HEK293T (cell line): ENCODE measurements around the gene PPP4R3B.
"Not testable (repeated sequence)": the region's sequence is repeated elsewhere in the genome, so short reads cannot be mapped to it uniquely, and the experiment has no call there.

Source experiments
- CTCF ChIA-PET: fragments of 350-600 bp; formaldehyde crosslinking; extraction: SDS; loops from one replicate; lab custom pipeline; 2021; ENCODE audit warnings: antibody characterized with exemption, inconsistent platforms; lab: Yijun Ruan, JAX
- POLR2A ChIA-PET: fragments of 350-600 bp; formaldehyde crosslinking; extraction: SDS; loops from one replicate; lab custom pipeline; 2020; ENCODE audit warnings: antibody characterized with exemption, inconsistent platforms; lab: Yijun Ruan, JAX
- DNase-seq: peaks from one replicate; pipeline ENCODE4 v3.0.0; 2012; ENCODE audit warnings: mixed read lengths; ENCODE audit errors: extremely low spot score
- ARNT ChIP-seq: fragments of 450-650 bp; IDR thresholded peaks from 2 replicates; pipeline ENCODE4 v1.6.1; 2017; ENCODE audit warnings: mild to moderate bottlenecking
- BHLHE40 ChIP-seq: fragments of 450-650 bp; IDR thresholded peaks from 2 replicates; pipeline ENCODE4 v1.6.1; 2016; ENCODE audit warnings: mild to moderate bottlenecking, moderate library complexity, borderline replicate concordance
- CTBP1 ChIP-seq: fragments of 450-650 bp; IDR thresholded peaks from 2 replicates; pipeline ENCODE4 v1.6.1; 2016; ENCODE audit warnings: borderline replicate concordance
- ELF4 ChIP-seq: fragments of 450-650 bp; IDR thresholded peaks from 2 replicates; pipeline ENCODE4 v1.6.1; 2017; ENCODE audit warnings: antibody characterized with exemption
- FOXK2 ChIP-seq: fragments of 450-650 bp; IDR thresholded peaks from 2 replicates; pipeline ENCODE4 v1.6.1; 2016; ENCODE audit warnings: mild to moderate bottlenecking
- FOXM1 ChIP-seq: fragments of 450-650 bp; IDR thresholded peaks from 2 replicates; pipeline ENCODE4 v1.6.1; 2017; ENCODE audit warnings: mild to moderate bottlenecking, borderline replicate concordance
- HDGF ChIP-seq: fragments of 450-650 bp; IDR thresholded peaks from 2 replicates; pipeline ENCODE4 v1.6.1; 2017; ENCODE audit warnings: antibody characterized with exemption, borderline replicate concordance
- L3MBTL2 ChIP-seq: fragments of 450-650 bp; conservative IDR thresholded peaks from 2 replicates; pipeline ENCODE4 v1.6.1; 2016; ENCODE audit warnings: mild to moderate bottlenecking
- LEF1 ChIP-seq: fragments of 450-650 bp; IDR thresholded peaks from 2 replicates; pipeline ENCODE4 v1.6.1; 2017; ENCODE audit warnings: mild to moderate bottlenecking, borderline replicate concordance
- NFRKB ChIP-seq: fragments of 450-650 bp; IDR thresholded peaks from 2 replicates; pipeline ENCODE4 v1.6.1; 2016; ENCODE audit warnings: mild to moderate bottlenecking, moderate library complexity
- PKNOX1 ChIP-seq: fragments of 450-650 bp; IDR thresholded peaks from 2 replicates; pipeline ENCODE4 v1.6.1; 2016
- SP1 ChIP-seq: fragments of 450-650 bp; IDR thresholded peaks from 2 replicates; pipeline ENCODE4 v1.6.1; 2017
- SUZ12 ChIP-seq: fragments of 450-650 bp; IDR thresholded peaks from 2 replicates; pipeline ENCODE4 v1.6.1; 2016; ENCODE audit warnings: mild to moderate bottlenecking
- TARDBP ChIP-seq: fragments of 450-650 bp; IDR thresholded peaks from 2 replicates; pipeline ENCODE4 v1.6.1; 2016
- ZNF384 ChIP-seq: fragments of 450-650 bp; IDR thresholded peaks from 2 replicates; pipeline ENCODE4 v1.6.1; 2016

The PPP4R3B gene

GRCh38 chr2:55592130-55592529, 25.3 kb downstream of the PPP4R3B start:
- TF ChIP-seq TARDBP: no peak
- no peak for TF ChIP-seq ELF4
- TF ChIP-seq CTBP1: no peak
- TF ChIP-seq SP1: no peak
- TF ChIP-seq LEF1: no peak
- TF ChIP-seq ARNT: no peak
- TF ChIP-seq PKNOX1: no peak
- TF ChIP-seq L3MBTL2: no peak
- no peak for TF ChIP-seq HDGF
- TF ChIP-seq FOXK2: no peak
- no peak for TF ChIP-seq FOXM1
- ChIA-PET POLR2A (no interaction called here), CTCF (no interaction called here)
- DNase-seq: no peak

- TF ChIP-seq SUZ12: no peak
- ChIA-PET CTCF (no interaction called here), POLR2A (no interaction called here)
- no peak for DNase-seq
These were observed 26.5 kb downstream of the PPP4R3B start for GRCh38 chr2:55590810-55591440.

- CTCF ChIA-PET: no interaction called here
- no peak for DNase-seq
- POLR2A ChIA-PET: interaction anchor here (1.5 kb wide), 1 partner anchor 32 kb away, joined by 5 read pairs; the partner anchor contains the start of gene PPP4R3B
- no peak for TF ChIP-seq TARDBP
- no peak for TF ChIP-seq ZNF384
- TF ChIP-seq PKNOX1: no peak
- TF ChIP-seq BHLHE40: no peak
- no peak for TF ChIP-seq SUZ12
- no peak for TF ChIP-seq CTBP1
- TF ChIP-seq LEF1: no peak
- TF ChIP-seq HDGF: no peak
These were observed 31.9 kb downstream of the PPP4R3B start for GRCh38 chr2:55585451-55586080.

- ChIA-PET POLR2A (no interaction called here), CTCF (no interaction called here)
- no peak for DNase-seq
- TF ChIP-seq ARNT: no peak
- no peak for TF ChIP-seq SUZ12
- TF ChIP-seq LEF1: no peak
- no peak for TF ChIP-seq TARDBP
- no peak for TF ChIP-seq L3MBTL2
These were observed 35.4 kb downstream of the PPP4R3B start for GRCh38 chr2:55581874-55582547.

GRCh38 chr2:55581435-55581834, 36.0 kb downstream of the PPP4R3B start:
- TF ChIP-seq BHLHE40 (no peak), ARNT (no peak), FOXK2 (no peak), SP1 (no peak), ZNF384 (no peak), LEF1 (no peak), NFRKB (no peak), ELF4 (no peak), FOXM1 (no peak), CTBP1 (no peak)
- DNase-seq: no peak
- ChIA-PET POLR2A (no interaction called here), CTCF (interaction anchor here (0.6 kb wide), 1 partner anchor 13 kb away, joined by 3 read pairs; no protein-coding TSS in a partner anchor)

GRCh38 chr2:55569002-55569401, 48.4 kb downstream of the PPP4R3B start:
- POLR2A ChIA-PET, DNase-seq, CTCF ChIA-PET: not testable (repeated sequence)

GRCh38 chr2:55567298-55567697, 50.1 kb downstream of the PPP4R3B start:
- TF ChIP-seq ELF4: no peak
- no peak for TF ChIP-seq SUZ12
- no peak for TF ChIP-seq TARDBP
- ChIA-PET POLR2A (no interaction called here), CTCF (no interaction called here)
- DNase-seq: no peak

- ChIA-PET CTCF (no interaction called here), POLR2A (no interaction called here)
- TF ChIP-seq FOXK2: no peak
- TF ChIP-seq HDGF: no peak
- TF ChIP-seq LEF1: no peak
- TF ChIP-seq SP1: no peak
- TF ChIP-seq NFRKB: no peak
- no peak for TF ChIP-seq ELF4
- TF ChIP-seq SUZ12: no peak
- TF ChIP-seq TARDBP: no peak
- TF ChIP-seq FOXM1: no peak
- no peak for TF ChIP-seq BHLHE40
- no peak for TF ChIP-seq PKNOX1
- no peak for TF ChIP-seq ARNT
- no peak for DNase-seq
These were observed 51.8 kb downstream of the PPP4R3B start for GRCh38 chr2:55565613-55566012.
